GM12878 (cell line): ENCODE measurements around the gene OPRL1. TPM values are rescaled to one million over a fixed set of nuclear protein-coding genes. Genes with fewer than 3 reads are reported as not detected.

Experiments
- ATAC-seq: fragments of 200-7000 bp; cut with Tn5 transposase; 3 replicates; pipeline ENCODE4 v1.9.1; 2020; ENCODE audit warnings: mild to moderate bottlenecking, moderate library complexity
- BruUV-seq: library from RNA; stranded (reverse); fragments of 400-500 nt; replicated peaks from 2 replicates; lab custom pipeline; 2021; lab: Mats Ljungman, UMichigan
- CTCF ChIA-PET: fragments of 300-600 bp; sonication (Branson Sonifier 250); formaldehyde crosslinking; extraction: SDS; loops from one replicate; lab custom pipeline; 2021; ENCODE audit warnings: inconsistent platforms; lab: Yijun Ruan, JAX
- POLR2A ChIA-PET: fragments of 350-600 bp; formaldehyde crosslinking; extraction: SDS; loops from one replicate; lab custom pipeline; 2021; ENCODE audit warnings: inconsistent platforms; lab: Charles Lee
- RAD21 ChIA-PET: fragments of 300-600 bp; sonication (Branson Sonifier 250); formaldehyde crosslinking; loops from one replicate; lab custom pipeline; 2023; ENCODE audit warnings: antibody characterized with exemption; ENCODE audit not compliant: unreplicated experiment; lab: Charles Lee
- SMC1A ChIA-PET: fragments of 300-600 bp; sonication (Branson Sonifier 250); formaldehyde crosslinking; loops from one replicate; lab custom pipeline; 2023; ENCODE audit not compliant: unreplicated experiment, uncharacterized antibody; lab: Charles Lee
- DNase-seq: peaks from one replicate; pipeline ENCODE4 v3.0.0-alpha.2; 2011; ENCODE audit warnings: low read depth, low spot score
- FAIRE-seq: peaks from 3 replicates; lab custom pipeline; 2011; peaks lifted over from hg19 to GRCh38; lab: Jason Lieb, UNC
- H2AFZ ChIP-seq: 2 replicates; pipeline ENCODE4 v1.6.0; 2011; ENCODE audit warnings: low read depth, low read length, control low read depth; ENCODE audit not compliant: control insufficient read depth
- H3K27ac ChIP-seq: 2 replicates; pipeline ENCODE4 v1.5.1; 2011; ENCODE audit warnings: control low read depth; ENCODE audit not compliant: control insufficient read depth, insufficient read depth
- H3K27me3 ChIP-seq, 2 experiments: replicated peaks in 1 of 2; 2 replicates each; pipeline versions ENCODE4 v1.6.0 to v1.6.1; 2011; ENCODE audit warnings: low read length in 1 of 2; ENCODE audit not compliant: control insufficient read depth in 2 of 2, insufficient read depth in 2 of 2
- H3K36me3 ChIP-seq, 2 experiments: 2 replicates each; pipeline ENCODE4 v1.5.1; 2011; ENCODE audit warnings: low read length in 1 of 2; ENCODE audit not compliant: control insufficient read depth in 2 of 2, insufficient read depth in 2 of 2
- H3K4me1 ChIP-seq: 2 replicates; pipeline ENCODE4 v1.6.1; 2011; ENCODE audit warnings: mild to moderate bottlenecking, low read length, moderate library complexity, mixed read lengths; ENCODE audit not compliant: control insufficient read depth, insufficient read depth
- H3K4me2 ChIP-seq: 2 replicates; pipeline ENCODE4 v1.6.0; 2011; ENCODE audit warnings: control low read depth; ENCODE audit not compliant: control insufficient read depth, insufficient read depth
- H3K4me3 ChIP-seq: fragments of 200-600 bp; sonication (generic); 2 replicates; pipeline ENCODE4 v1.5.1; 2016
- H3K79me2 ChIP-seq: 2 replicates; pipeline ENCODE4 v1.6.0; 2011; ENCODE audit warnings: low read length; ENCODE audit not compliant: control insufficient read depth, insufficient read depth
- H3K9ac ChIP-seq: 2 replicates; pipeline ENCODE4 v1.8.0; 2011; ENCODE audit warnings: low read length, control low read depth, mixed read lengths; ENCODE audit not compliant: control insufficient read depth, insufficient read depth
- H3K9me3 ChIP-seq: replicated peaks from 3 replicates; pipeline ENCODE4 v1.5.1; 2011; ENCODE audit warnings: mild to moderate bottlenecking, low read length; ENCODE audit not compliant: control insufficient read depth, insufficient read depth
- H4K20me1 ChIP-seq: 2 replicates; pipeline ENCODE4 v1.6.0; 2011; ENCODE audit not compliant: control insufficient read depth, insufficient read depth
- BACH1 ChIP-seq: fragments of 450-650 bp; IDR thresholded peaks from 2 replicates; pipeline ENCODE4 v1.6.1; 2017; ENCODE audit warnings: mild to moderate bottlenecking, borderline replicate concordance
- BHLHE40 ChIP-seq, 2 experiments: fragments of 450-650 bp in 1 of 2; IDR thresholded peaks; 2 replicates each; pipeline ENCODE4 v1.6.1; 2011 to 2017; ENCODE audit warnings: low read depth in 2 of 2, borderline replicate concordance in 1 of 2, improper control_type of control experiment in 1 of 2, low read length in 1 of 2, mild to moderate bottlenecking in 1 of 2
- CHD1 ChIP-seq: IDR thresholded peaks from 2 replicates; pipeline ENCODE4 v1.6.1; 2012; ENCODE audit warnings: low read depth, low read length, improper control_type of control experiment
- DPF2 ChIP-seq: fragments of 450-650 bp; IDR thresholded peaks from 2 replicates; pipeline ENCODE4 v1.6.1; 2017; ENCODE audit warnings: mild to moderate bottlenecking
- EED ChIP-seq: sonication (generic); IDR thresholded peaks from 2 replicates; pipeline ENCODE4 v1.6.1; 2016; ENCODE audit warnings: antibody characterized with exemption, low read depth
- SMC3 ChIP-seq: IDR thresholded peaks from 2 replicates; pipeline ENCODE4 v1.6.1; 2011; ENCODE audit warnings: low read length, improper control_type of control experiment, borderline replicate concordance
- SRF ChIP-seq, 2 experiments: IDR thresholded peaks; 2 replicates each; pipeline ENCODE4 v1.6.1; 2011; ENCODE audit warnings: low read depth in 2 of 2, low read length in 2 of 2, mild to moderate bottlenecking in 1 of 2, moderate library complexity in 1 of 2
- YY1 ChIP-seq: IDR thresholded peaks from 2 replicates; pipeline ENCODE4 v1.6.1; 2011; ENCODE audit warnings: low read depth, mild to moderate bottlenecking, low read length
- WGBS: methylation state at CpG from one replicate; pipeline ENCODE4 v1.1.6; 2016; ENCODE audit warnings: low lambda C conversion rate; ENCODE audit not compliant: insufficient replicate concordance, insufficient coverage; ENCODE audit errors: missing lambda C conversion rate; 5-methylcytosine and 5-hydroxymethylcytosine counted together
- in situ Hi-C: fragments of 300-500 bp; cut with MboI; formaldehyde crosslinking; loops from 9 replicates; pipeline ENCODE4 v1.14.3; 2018; ENCODE audit warnings: mixed read lengths
- intact Hi-C: fragments of 100-400 bp; cut with micrococcal nuclease; formaldehyde crosslinking; loops from one replicate; pipeline ENCODE4 v1.14.2; 2022; ENCODE audit not compliant: unreplicated experiment
- polyA plus RNA-seq, 11 experiments: library from polyadenylated mRNA; depleted of rRNA in 4 of 11; unstranded in 6 of 11; stranded (reverse) in 5 of 11; fragments of >200 nt; fragmentation: Nextera tagmentation in 4 of 11; fragmentation: Illumina TruSeq in 1 of 11; extraction: Ambion mirVana in 4 of 11; extraction: Trizol in 1 of 11; gene quantifications; 1 replicate in 1 of 11; 2 replicates in 10 of 11; pipeline versions ENCODE4 v1.2.1 to v1.2.3, GENCODE V29; 2011 to 2016; ENCODE audit warnings: inconsistent platforms in 2 of 11, missing spikeins in 2 of 11, low read depth in 1 of 11
- total RNA-seq, 4 experiments: library from RNA; depleted of rRNA in 3 of 4; stranded (reverse); fragments of >200 nt in 3 of 4; fragmentation: Illumina TruSeq in 1 of 4; extraction: Trizol in 1 of 4; gene quantifications; 2 replicates each; pipeline versions ENCODE4 v1.2.1 to v1.2.3, GENCODE V29; 2013 to 2021
- TF ChIP-seq, protein P1 (sequence below): fragments of 150-350 bp; IDR thresholded peaks from 2 replicates; pipeline ENCODE4 v1.6.1; 2014; ENCODE audit warnings: mild to moderate bottlenecking, low read depth, low read length

Gene OPRL1
- total and polyA plus RNA-seq, 10 of the 15 experiments (the other 5 are each of a cell fraction or from before 2014, with no cell fraction given): 0.04 to 0.41 (median 0.24) TPM; not detected in 1

DNA sequence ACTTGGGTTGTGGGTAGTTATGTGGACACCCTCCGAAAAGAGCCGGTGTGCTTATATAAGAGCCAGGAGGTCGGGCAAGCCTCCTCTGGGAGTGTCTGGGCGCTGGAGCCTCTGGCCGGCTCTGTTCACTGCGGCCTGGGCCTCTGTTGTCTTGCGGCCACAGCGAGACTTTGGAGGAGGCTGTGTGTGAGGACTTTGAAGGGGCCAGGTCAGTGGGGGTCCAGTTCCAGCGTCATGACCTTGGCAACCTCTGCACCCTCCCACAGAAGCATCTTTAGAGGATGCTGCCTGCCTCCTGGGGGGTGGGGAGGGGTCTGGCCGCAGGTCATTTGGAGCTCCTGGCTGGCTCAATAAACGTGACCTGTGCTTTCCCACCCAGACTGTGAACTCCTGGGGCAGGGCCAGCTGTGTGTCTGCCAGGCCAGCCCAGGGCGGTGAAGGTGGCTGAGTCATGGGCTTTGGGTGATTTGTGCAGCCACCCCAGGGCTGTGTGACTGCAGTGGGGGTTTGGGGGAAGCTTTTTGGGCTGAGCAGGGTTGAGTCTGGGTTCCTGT is 15.7 kb upstream of the OPRL1 start:
- Histone ChIP-seq H2AFZ (no peak overlapping the region), H3K9me3 (no peaks in the 10 kb centered on the region), H3K79me2 (no peaks in the 10 kb centered on the region), H3K4me3 (peak overlapping the region; percentile 74), H3K36me3 (no peaks in the 10 kb centered on the region), H3K4me1 (peaks cover 32% of the 10 kb centered on the region), H3K4me2 (peak overlapping the region; percentile 85), H4K20me1 (no peaks in the 10 kb centered on the region), H3K9ac (peak overlapping the region; percentile 82; the same call in 1 of the 2 replicates), H3K27me3 (no peaks in the 10 kb centered on the region), H3K27ac (no peak overlapping the region)
- TF ChIP-seq YY1 (no peak), DPF2 (no peak), SMC3 (no peak), BACH1 (no peak), EED (no peak), SRF (IDR thresholded peaks at IDR 0.05; ENCODE audit: low read depth in 2 of 2, low read length in 2 of 2) (no peak), CHD1 (no peak), BHLHE40 (IDR thresholded peaks at IDR 0.05; ENCODE audit: borderline replicate concordance in 1 of 2, low read depth in 2 of 2, low read length in 1 of 2) (no peak)
- TF ChIP-seq, protein P1, sequence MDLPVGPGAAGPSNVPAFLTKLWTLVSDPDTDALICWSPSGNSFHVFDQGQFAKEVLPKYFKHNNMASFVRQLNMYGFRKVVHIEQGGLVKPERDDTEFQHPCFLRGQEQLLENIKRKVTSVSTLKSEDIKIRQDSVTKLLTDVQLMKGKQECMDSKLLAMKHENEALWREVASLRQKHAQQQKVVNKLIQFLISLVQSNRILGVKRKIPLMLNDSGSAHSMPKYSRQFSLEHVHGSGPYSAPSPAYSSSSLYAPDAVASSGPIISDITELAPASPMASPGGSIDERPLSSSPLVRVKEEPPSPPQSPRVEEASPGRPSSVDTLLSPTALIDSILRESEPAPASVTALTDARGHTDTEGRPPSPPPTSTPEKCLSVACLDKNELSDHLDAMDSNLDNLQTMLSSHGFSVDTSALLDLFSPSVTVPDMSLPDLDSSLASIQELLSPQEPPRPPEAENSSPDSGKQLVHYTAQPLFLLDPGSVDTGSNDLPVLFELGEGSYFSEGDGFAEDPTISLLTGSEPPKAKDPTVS: no peak
- CTCF ChIA-PET: interaction anchor here (0.7 to 1.4 kb wide), 4 partner anchors 10 to 26 kb away, joined by 3 to 6 read pairs (median 4); no protein-coding TSS in a partner anchor
- in situ Hi-C loops (no loop called here), intact Hi-C loops (no loop called here)
- FAIRE-seq: no peak
- POLR2A ChIA-PET: interaction anchor here (0.5 to 3.0 kb wide), 3 partner anchors 13 to 536 kb away, joined by 3 to 10 read pairs (median 5); partner anchors contain the start of genes OPRL1 and RGS19
- no peak for DNase-seq
- 67% methylated on average over 12 of the region's 12 CpGs for WGBS
- no TSS peak for BruUV-seq
- SMC1A ChIA-PET: interaction anchor here (1.1 kb wide), 1 partner anchor 15 kb away, joined by 3 read pairs; the partner anchor contains the start of gene RGS19
- ATAC-seq: no peak
- RAD21 ChIA-PET: no interaction called here
